ENCODE measurements around the gene SETD1B.

- TF ChIP-seq TAF1 (IDR thresholded peaks at IDR 0.05; ENCODE audit: low read depth) (no peak), CTCF (IDR thresholded peaks at IDR 0.05; ENCODE audit: poor library complexity, severe bottlenecking) (no peak), EZH2 (IDR thresholded peaks at IDR 0.05; ENCODE audit: borderline replicate concordance, insufficient read depth, low read length, poor library complexity, severe bottlenecking) (no peak), POLR2AphosphoS5 (IDR thresholded peaks at IDR 0.05) (no peak), RAD21 (conservative IDR thresholded peaks at IDR 0.05) (no peak), EP300 (conservative IDR thresholded peaks at IDR 0.05; ENCODE audit: poor library complexity, severe bottlenecking) (no peak), REST (IDR thresholded peaks at IDR 0.05; ENCODE audit: borderline replicate concordance) (no peak), SMC3 (conservative IDR thresholded peaks at IDR 0.05; ENCODE audit: poor library complexity) (no peak)
Observed at GRCh38 chr12:121820056-121820455, 16.2 kb downstream of the SETD1B start.

All from neural cell (in vitro differentiated cells).